ENCODE data around the gene SUGP1.

DNA sequence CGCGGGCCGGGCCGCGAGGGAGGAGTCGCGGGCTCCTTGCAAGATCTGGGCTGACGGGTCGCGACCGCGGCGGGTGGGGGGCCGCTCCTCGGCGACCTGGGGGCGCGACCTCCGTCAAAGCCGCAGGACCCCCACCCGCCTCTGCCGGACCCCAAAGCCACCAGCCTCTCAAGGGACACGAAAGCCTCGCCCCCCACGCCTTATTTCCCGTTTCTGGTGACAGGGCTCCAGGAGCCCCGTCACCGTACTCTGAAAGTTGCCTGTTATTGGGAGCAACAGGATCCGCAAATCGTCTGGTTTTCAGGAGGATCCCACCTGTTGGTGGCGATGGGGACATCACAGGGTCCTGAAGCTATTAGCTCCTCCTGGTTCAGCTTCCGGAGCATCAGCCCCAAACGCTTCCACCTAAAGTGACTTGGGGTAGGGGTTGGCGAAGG lies 850 bp upstream of the SUGP1 start:
- no peak for TF ChIP-seq POLR2A (IDR thresholded peaks at IDR 0.05; ENCODE audit: low read length)
- TF ChIP-seq GATA1 (IDR thresholded peaks at IDR 0.05; ENCODE audit: low read depth, low read length), result no peak
